Fibroblast of lung (primary cell): ENCODE data around the gene RAMAC. TPM values are rescaled to one million over a fixed set of nuclear protein-coding genes. Genes with fewer than 3 reads are reported as not detected.

ENCODE experiments used
- DNase-seq, 2 donors: peaks; one replicate each; pipeline versions ENCODE4 v3.0.0 to v3.0.0-alpha.2; 2010; ENCODE audit warnings: low read depth in 2 of 2
- H2AFZ ChIP-seq: 2 replicates; pipeline ENCODE4 v1.5.1; 2012; ENCODE audit warnings: low read length, control low read depth, inconsistent platforms
- H3K27ac ChIP-seq: 2 replicates; pipeline ENCODE4 v1.5.1; 2011; ENCODE audit warnings: low read length, control low read depth; ENCODE audit not compliant: insufficient read depth
- H3K27me3 ChIP-seq: 2 replicates; pipeline ENCODE4 v1.5.1; 2011; ENCODE audit warnings: mild to moderate bottlenecking, low read length; ENCODE audit not compliant: control insufficient read depth, insufficient read depth
- H3K36me3 ChIP-seq: 2 replicates; pipeline ENCODE4 v1.5.1; 2011; ENCODE audit warnings: low read length; ENCODE audit not compliant: control insufficient read depth, insufficient read depth
- H3K4me1 ChIP-seq: 2 replicates; pipeline ENCODE4 v1.5.1; 2011; ENCODE audit warnings: low read length; ENCODE audit not compliant: control insufficient read depth, insufficient read depth; ENCODE audit errors: extremely low read depth
- H3K4me2 ChIP-seq: 2 replicates; pipeline ENCODE4 v1.5.1; 2011; ENCODE audit warnings: low read length, control low read depth; ENCODE audit not compliant: insufficient read depth; ENCODE audit errors: extremely low read depth
- H3K4me3 ChIP-seq, 4 experiments: fragments of 200-600 bp in 1 of 4; sonication (generic) in 1 of 4; replicated peaks in 1 of 4; 2 replicates each; pipeline ENCODE4 v1.5.1; 2011 to 2016; ENCODE audit warnings: low read length in 4 of 4, low read depth in 3 of 4, mild to moderate bottlenecking in 3 of 4, control low read depth in 2 of 4, inconsistent platforms in 1 of 4, mixed read lengths in 1 of 4; ENCODE audit not compliant: insufficient read depth in 1 of 4; ENCODE audit errors: control extremely low read depth in 1 of 4
- H3K79me2 ChIP-seq: 2 replicates; pipeline ENCODE4 v1.5.1; 2012; ENCODE audit warnings: mild to moderate bottlenecking, low read length, inconsistent platforms; ENCODE audit not compliant: control insufficient read depth, insufficient read depth
- H3K9ac ChIP-seq: 2 replicates; pipeline ENCODE4 v1.5.1; 2011; ENCODE audit warnings: mild to moderate bottlenecking, low read length, control low read depth; ENCODE audit not compliant: insufficient read depth
- H3K9me3 ChIP-seq: 2 replicates; pipeline ENCODE4 v1.5.1; 2012; ENCODE audit warnings: low read depth, low read length; ENCODE audit not compliant: control insufficient read depth, insufficient read depth
- H4K20me1 ChIP-seq: 2 replicates; pipeline ENCODE4 v1.5.1; 2011; ENCODE audit warnings: low read length; ENCODE audit not compliant: control insufficient read depth, insufficient read depth; ENCODE audit errors: extremely low read depth
- EZH2 ChIP-seq: IDR thresholded peaks from 2 replicates; pipeline ENCODE4 v1.5.1; 2012; ENCODE audit warnings: low read length, control low read depth, mild to moderate bottlenecking; ENCODE audit errors: missing control alignments
- polyA plus RNA-seq, 2 donors: library from polyadenylated mRNA; depleted of rRNA in 1 of 2; stranded (reverse) in 1 of 2; unstranded in 1 of 2; fragments of >200 nt; gene quantifications; 2 replicates each; pipeline ENCODE4 v1.2.1, GENCODE V29; 2011 to 2012; ENCODE audit warnings: missing spikeins in 1 of 2
- total RNA-seq: library from RNA; depleted of rRNA; stranded (reverse); fragments of >200 nt; gene quantifications from 2 replicates; pipeline ENCODE4 v1.2.1, GENCODE V29; 2014
- TF ChIP-seq, protein P1 (sequence below), 2 donors: IDR thresholded peaks in 1 of 2; conservative IDR thresholded peaks in 1 of 2; 1 replicate in 1 of 2; 2 replicates in 1 of 2; pipeline ENCODE4 v1.5.1; 2011 to 2012; ENCODE audit warnings: low read length in 2 of 2, control low read depth in 1 of 2, inconsistent platforms in 1 of 2, low read depth in 1 of 2, mild to moderate bottlenecking in 1 of 2

Gene RAMAC
- total and polyA plus RNA-seq, 2 donors (not counting 1 experiment from before 2014, with no cell fraction given) = 26.6 to 34.3 TPM

DNA sequence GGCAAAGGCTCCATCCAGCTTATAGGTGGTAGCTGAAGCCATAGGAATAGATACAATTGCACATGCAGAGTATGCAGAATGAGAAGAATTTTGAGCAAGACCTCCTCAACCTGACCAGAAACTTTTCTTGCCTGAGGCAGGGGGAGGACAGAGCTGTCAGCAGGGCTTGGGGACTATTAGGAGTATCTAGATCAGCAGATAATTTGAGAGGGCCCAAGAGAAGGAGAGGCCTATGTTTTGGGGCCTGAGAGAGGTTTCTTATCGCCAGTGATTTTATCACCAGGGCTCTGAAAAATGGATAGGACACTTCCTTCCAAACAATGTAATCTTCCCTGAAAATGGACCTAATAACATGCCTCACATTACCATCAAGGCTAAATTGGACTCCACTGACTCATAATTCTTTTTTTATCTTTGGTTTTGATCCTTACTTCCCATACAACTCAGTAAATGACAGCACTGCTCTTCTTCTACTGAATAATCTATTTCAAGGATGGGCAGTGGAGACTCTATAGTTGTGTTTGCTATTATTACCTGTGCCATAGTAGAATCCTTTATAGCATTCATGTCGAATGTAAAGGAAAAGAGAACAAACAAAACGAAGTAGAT lies 15.8 kb upstream of the RAMAC start:
- H3K27ac ChIP-seq = no peak overlapping the region
- DNase-seq = no peak
- no peaks in the 10 kb centered on the region for H3K79me2 ChIP-seq
- H3K9me3 ChIP-seq = no peaks in the 10 kb centered on the region
- no peaks in the 10 kb centered on the region for H3K36me3 ChIP-seq
- no peak overlapping the region for H3K4me2 ChIP-seq
- H4K20me1 ChIP-seq = no peaks in the 10 kb centered on the region
- no peak overlapping the region for H3K9ac ChIP-seq
- H3K27me3 ChIP-seq = no peaks in the 10 kb centered on the region
- TF ChIP-seq EZH2 = no peak
- TF ChIP-seq, protein P1, sequence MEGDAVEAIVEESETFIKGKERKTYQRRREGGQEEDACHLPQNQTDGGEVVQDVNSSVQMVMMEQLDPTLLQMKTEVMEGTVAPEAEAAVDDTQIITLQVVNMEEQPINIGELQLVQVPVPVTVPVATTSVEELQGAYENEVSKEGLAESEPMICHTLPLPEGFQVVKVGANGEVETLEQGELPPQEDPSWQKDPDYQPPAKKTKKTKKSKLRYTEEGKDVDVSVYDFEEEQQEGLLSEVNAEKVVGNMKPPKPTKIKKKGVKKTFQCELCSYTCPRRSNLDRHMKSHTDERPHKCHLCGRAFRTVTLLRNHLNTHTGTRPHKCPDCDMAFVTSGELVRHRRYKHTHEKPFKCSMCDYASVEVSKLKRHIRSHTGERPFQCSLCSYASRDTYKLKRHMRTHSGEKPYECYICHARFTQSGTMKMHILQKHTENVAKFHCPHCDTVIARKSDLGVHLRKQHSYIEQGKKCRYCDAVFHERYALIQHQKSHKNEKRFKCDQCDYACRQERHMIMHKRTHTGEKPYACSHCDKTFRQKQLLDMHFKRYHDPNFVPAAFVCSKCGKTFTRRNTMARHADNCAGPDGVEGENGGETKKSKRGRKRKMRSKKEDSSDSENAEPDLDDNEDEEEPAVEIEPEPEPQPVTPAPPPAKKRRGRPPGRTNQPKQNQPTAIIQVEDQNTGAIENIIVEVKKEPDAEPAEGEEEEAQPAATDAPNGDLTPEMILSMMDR (conservative IDR thresholded peaks at IDR 0.05 in 1 of 2, IDR thresholded peaks at IDR 0.05 in 1 of 2; ENCODE audit: low read depth in 1 of 2, low read length in 2 of 2) = no peak
- H3K4me1 ChIP-seq = no peaks in the 10 kb centered on the region
- no peak overlapping the region for H3K4me3 ChIP-seq
- H2AFZ ChIP-seq = no peak overlapping the region

DNA sequence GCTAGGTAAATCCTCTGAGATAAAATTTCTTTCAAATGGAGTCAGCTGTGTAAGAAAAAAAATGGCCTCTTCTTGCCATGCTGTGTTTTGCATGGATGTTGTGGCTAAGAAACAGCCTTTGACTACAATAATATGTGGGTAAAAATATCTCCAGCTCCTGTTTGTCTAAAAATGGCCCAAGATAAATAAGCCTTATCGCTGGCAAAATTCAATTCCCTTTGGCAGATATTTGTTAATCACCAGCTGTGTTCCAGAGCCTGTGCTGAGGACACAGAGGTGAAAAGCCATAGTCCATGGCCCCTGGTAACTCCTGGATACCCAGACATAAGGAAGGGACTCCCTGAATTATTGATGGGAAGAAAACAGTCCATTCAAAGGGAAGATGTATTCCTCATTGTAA lies 15.3 kb upstream of the RAMAC start:
- Histone ChIP-seq H3K4me2 (no peak overlapping the region), H3K79me2 (no peaks in the 10 kb centered on the region), H3K4me3 (no peak overlapping the region), H3K9me3 (no peaks in the 10 kb centered on the region), H3K27ac (no peak overlapping the region), H4K20me1 (no peaks in the 10 kb centered on the region), H3K9ac (no peak overlapping the region), H3K36me3 (no peaks in the 10 kb centered on the region), H3K4me1 (no peaks in the 10 kb centered on the region), H2AFZ (no peak overlapping the region), H3K27me3 (no peaks in the 10 kb centered on the region)
- no peak for DNase-seq
- TF ChIP-seq, protein P1 (conservative IDR thresholded peaks at IDR 0.05 in 1 of 2, IDR thresholded peaks at IDR 0.05 in 1 of 2; ENCODE audit: low read depth in 1 of 2, low read length in 2 of 2) = no peak
- TF ChIP-seq EZH2 = no peak

DNA sequence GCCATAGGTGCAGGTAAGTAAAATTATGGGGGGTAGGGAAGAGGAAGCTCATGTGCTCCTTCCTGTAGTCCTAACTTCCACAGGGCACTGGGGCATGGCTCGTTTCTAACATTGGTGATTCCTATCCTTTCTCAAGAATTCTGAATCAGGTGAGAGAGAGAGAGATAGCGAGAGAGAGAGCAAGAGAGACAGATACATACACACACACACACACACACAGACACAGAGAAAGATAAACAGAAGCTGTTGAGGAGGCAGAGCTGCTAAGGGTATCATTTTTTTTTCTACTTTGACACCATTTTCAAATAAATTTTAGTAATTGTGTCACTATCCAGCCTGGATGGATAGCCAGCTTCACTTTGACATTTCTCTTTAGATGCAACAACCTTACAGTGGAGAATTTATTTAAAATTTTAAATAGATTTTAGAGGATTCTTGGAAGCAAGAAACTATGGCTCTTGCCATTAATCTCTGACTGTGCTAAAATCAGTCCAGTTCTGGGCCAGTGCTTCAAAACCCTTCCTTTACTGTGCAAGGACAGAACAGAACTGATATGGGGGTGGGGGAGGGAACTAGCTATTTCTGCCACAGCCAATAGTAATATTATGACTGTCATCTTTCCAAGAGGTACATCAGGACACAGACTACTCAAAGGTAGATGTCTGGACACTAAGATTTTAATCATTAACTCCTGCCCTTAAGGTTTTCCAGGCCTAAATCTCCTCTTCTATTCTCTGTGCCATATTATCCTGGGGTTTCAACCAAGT lies 14.6 kb upstream of the RAMAC start:
- TF ChIP-seq, protein P1 (conservative IDR thresholded peaks at IDR 0.05 in 1 of 2, IDR thresholded peaks at IDR 0.05 in 1 of 2; ENCODE audit: low read depth in 1 of 2, low read length in 2 of 2) = no peak
- TF ChIP-seq EZH2 = no peak
- Histone ChIP-seq H3K4me1 (no peaks in the 10 kb centered on the region), H3K4me3 (no peak overlapping the region), H3K36me3 (no peaks in the 10 kb centered on the region), H4K20me1 (no peaks in the 10 kb centered on the region), H3K4me2 (no peak overlapping the region), H3K27me3 (no peaks in the 10 kb centered on the region), H3K9ac (no peak overlapping the region), H3K27ac (no peak overlapping the region), H2AFZ (no peak overlapping the region), H3K79me2 (no peaks in the 10 kb centered on the region), H3K9me3 (no peaks in the 10 kb centered on the region)
- no peak for DNase-seq
